Activated CD4-positive, alpha-beta T cell treated with anti-CD3 and anti-CD28 coated beads, Interleukin-2, amount 50 U/mL, for 4 hours (primary cell): ENCODE data around the gene HOXD3.

Source experiments
- DNase-seq, 2 experiments: peaks; one replicate each; pipeline ENCODE4 v3.0.0-alpha.2; 2020

The HOXD3 gene

GRCh38 chr2:176121190-176122051, 35.7 kb upstream of the HOXD3 start:
- DNase-seq, result no peak

GRCh38 chr2:176122052-176122682, 34.9 kb upstream of the HOXD3 start:
- DNase-seq, result no peak

GRCh38 chr2:176122683-176123410, 34.3 kb upstream of the HOXD3 start, which contains the start of gene HOXD9:
Gene HOXD9, plus strand, starts transcription at chr2:176122719. Its CDS starts 50 bp downstream, at chr2:176122769.
- DNase-seq, result no peak

- DNase-seq, result no peak
Measured at GRCh38 chr2:176123411-176124109, 33.5 kb upstream of the HOXD3 start.

GRCh38 chr2:176124110-176124946, 32.8 kb upstream of the HOXD3 start:
- no peak for DNase-seq

- DNase-seq, result no peak
Measured at GRCh38 chr2:176124947-176125771, 31.9 kb upstream of the HOXD3 start.

- no peak for DNase-seq
Measured at GRCh38 chr2:176125772-176126054, 31.4 kb upstream of the HOXD3 start.

GRCh38 chr2:176126929-176127773, 30.0 kb upstream of the HOXD3 start:
- peak; percentile 63 to 74 for DNase-seq

GRCh38 chr2:176127774-176128072, 29.4 kb upstream of the HOXD3 start:
- no peak for DNase-seq

GRCh38 chr2:176128172-176128981, 28.7 kb upstream of the HOXD3 start:
- no peak for DNase-seq

- no peak for DNase-seq
Measured at GRCh38 chr2:176128982-176129796, 27.9 kb upstream of the HOXD3 start, which contains the start of gene HOXD8. Gene HOXD8, plus strand, starts transcription at chr2:176129705. Its CDS starts 662 bp downstream, at chr2:176130367.

- DNase-seq, result no peak
Measured at GRCh38 chr2:176129813-176130146, 27.3 kb upstream of the HOXD3 start.

- DNase-seq, result no peak
Measured at GRCh38 chr2:176130147-176130956, 26.8 kb upstream of the HOXD3 start.

- no peak for DNase-seq
Measured at GRCh38 chr2:176130957-176131847, 25.9 kb upstream of the HOXD3 start.

GRCh38 chr2:176131848-176132158, 25.3 kb upstream of the HOXD3 start:
- no peak for DNase-seq

GRCh38 chr2:176132205-176133171, 24.6 kb upstream of the HOXD3 start:
- no peak for DNase-seq
